ENCODE measurements around the gene GPR39.

DNA sequence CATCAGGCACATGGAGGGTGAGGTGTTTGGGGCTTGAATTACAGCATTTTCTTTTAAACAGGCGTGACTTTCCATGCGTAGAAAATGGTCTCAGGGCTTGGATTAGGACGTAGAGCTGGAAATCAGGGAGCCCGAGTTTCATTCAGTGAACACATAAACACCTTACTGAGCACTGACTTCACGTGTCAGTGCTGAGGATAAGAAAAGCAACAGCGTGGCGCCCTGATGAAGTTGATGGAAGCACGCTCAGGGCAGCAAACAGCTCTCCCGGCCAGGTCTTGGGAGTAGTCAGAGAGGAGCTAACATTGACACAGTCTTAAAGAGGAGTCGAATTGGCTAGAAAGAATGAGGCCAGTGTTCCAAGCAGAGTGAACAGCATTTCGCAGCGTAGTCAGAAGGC lies 142.7 kb downstream of the GPR39 start:
- TF ChIP-seq, protein P1, sequence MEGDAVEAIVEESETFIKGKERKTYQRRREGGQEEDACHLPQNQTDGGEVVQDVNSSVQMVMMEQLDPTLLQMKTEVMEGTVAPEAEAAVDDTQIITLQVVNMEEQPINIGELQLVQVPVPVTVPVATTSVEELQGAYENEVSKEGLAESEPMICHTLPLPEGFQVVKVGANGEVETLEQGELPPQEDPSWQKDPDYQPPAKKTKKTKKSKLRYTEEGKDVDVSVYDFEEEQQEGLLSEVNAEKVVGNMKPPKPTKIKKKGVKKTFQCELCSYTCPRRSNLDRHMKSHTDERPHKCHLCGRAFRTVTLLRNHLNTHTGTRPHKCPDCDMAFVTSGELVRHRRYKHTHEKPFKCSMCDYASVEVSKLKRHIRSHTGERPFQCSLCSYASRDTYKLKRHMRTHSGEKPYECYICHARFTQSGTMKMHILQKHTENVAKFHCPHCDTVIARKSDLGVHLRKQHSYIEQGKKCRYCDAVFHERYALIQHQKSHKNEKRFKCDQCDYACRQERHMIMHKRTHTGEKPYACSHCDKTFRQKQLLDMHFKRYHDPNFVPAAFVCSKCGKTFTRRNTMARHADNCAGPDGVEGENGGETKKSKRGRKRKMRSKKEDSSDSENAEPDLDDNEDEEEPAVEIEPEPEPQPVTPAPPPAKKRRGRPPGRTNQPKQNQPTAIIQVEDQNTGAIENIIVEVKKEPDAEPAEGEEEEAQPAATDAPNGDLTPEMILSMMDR (IDR thresholded peaks at IDR 0.05) = no peak
- TF ChIP-seq POLR2A (IDR thresholded peaks at IDR 0.05) = no peak

Data from adrenal gland (tissue), 5 donors.